Astrocyte (in vitro differentiated cells and primary cell): ENCODE measurements around the gene MFSD11. TPM values are rescaled to one million over a fixed set of nuclear protein-coding genes. Genes with fewer than 3 reads are reported as not detected.
"Not testable (repeated sequence)": the region's sequence is repeated elsewhere in the genome, so short reads cannot be mapped to it uniquely, and the experiment has no call there.

Source experiments
- DNase-seq: peaks from one replicate; pipeline ENCODE4 v3.0.0-alpha.2; 2010; ENCODE audit warnings: low read depth
- FAIRE-seq: peaks from 2 replicates; lab custom pipeline; 2011; peaks lifted over from hg19 to GRCh38; lab: Jason Lieb, UNC
- H2AFZ ChIP-seq: 2 replicates; pipeline ENCODE4 v1.6.0; 2012; ENCODE audit warnings: low read depth, low read length, inconsistent platforms
- H3K27ac ChIP-seq: 2 replicates; pipeline ENCODE4 v1.5.1; 2011; ENCODE audit warnings: low read depth, low read length, inconsistent platforms
- H3K27me3 ChIP-seq: 2 replicates; pipeline ENCODE4 v1.6.0; 2011; ENCODE audit warnings: low read length, inconsistent platforms; ENCODE audit not compliant: insufficient read depth
- H3K36me3 ChIP-seq: 2 replicates; pipeline ENCODE4 v1.5.1; 2011; ENCODE audit warnings: low read length, inconsistent platforms; ENCODE audit not compliant: insufficient read depth
- H3K4me1 ChIP-seq: 2 replicates; pipeline ENCODE4 v1.5.1; 2011; ENCODE audit warnings: low read length, inconsistent platforms; ENCODE audit not compliant: insufficient read depth
- H3K4me2 ChIP-seq: 2 replicates; pipeline ENCODE4 v1.6.0; 2012; ENCODE audit warnings: low read length, inconsistent platforms
- H3K4me3 ChIP-seq: 2 replicates; pipeline ENCODE4 v1.5.1; 2011; ENCODE audit warnings: low read depth, mild to moderate bottlenecking, low read length, inconsistent platforms; ENCODE audit not compliant: insufficient read depth
- H3K79me2 ChIP-seq: 2 replicates; pipeline ENCODE4 v1.6.0; 2012; ENCODE audit warnings: mild to moderate bottlenecking, low read length, inconsistent platforms; ENCODE audit not compliant: insufficient read depth
- H3K9ac ChIP-seq: 2 replicates; pipeline ENCODE4 v1.6.0; 2012; ENCODE audit warnings: mild to moderate bottlenecking, low read length, inconsistent platforms
- H3K9me3 ChIP-seq: 2 replicates; pipeline ENCODE4 v1.5.1; 2012; ENCODE audit warnings: low read depth, mild to moderate bottlenecking, low read length, inconsistent platforms; ENCODE audit not compliant: insufficient read depth
- H4K20me1 ChIP-seq: 2 replicates; pipeline ENCODE4 v1.6.0; 2012; ENCODE audit warnings: low read length, inconsistent platforms; ENCODE audit not compliant: insufficient read depth
- H3K27ac Mint-ChIP-seq: one replicate; pipeline ENCODE4 v1.8.0; 2021; ENCODE audit warnings: mild to moderate bottlenecking, mixed read lengths; ENCODE audit not compliant: unreplicated experiment
- H3K27me3 Mint-ChIP-seq: one replicate; pipeline ENCODE4 v1.8.0; 2021; ENCODE audit warnings: low read depth, mixed read lengths; ENCODE audit not compliant: unreplicated experiment
- H3K36me3 Mint-ChIP-seq: one replicate; pipeline ENCODE4 v1.8.0; 2021; ENCODE audit warnings: low read depth, mixed read lengths; ENCODE audit not compliant: unreplicated experiment
- H3K4me1 Mint-ChIP-seq: one replicate; pipeline ENCODE4 v1.8.0; 2021; ENCODE audit warnings: low read depth, mixed read lengths; ENCODE audit not compliant: unreplicated experiment
- H3K4me3 Mint-ChIP-seq: one replicate; pipeline ENCODE4 v1.8.0; 2021; ENCODE audit warnings: mild to moderate bottlenecking, moderate library complexity, mixed read lengths; ENCODE audit not compliant: unreplicated experiment
- H3K9me3 Mint-ChIP-seq: one replicate; pipeline ENCODE4 v1.8.0; 2021; ENCODE audit warnings: mild to moderate bottlenecking, mixed read lengths; ENCODE audit not compliant: unreplicated experiment
- CTCF ChIP-seq: IDR thresholded peaks from 2 replicates; pipeline ENCODE4 v1.5.1; 2011; ENCODE audit warnings: low read depth, mild to moderate bottlenecking, inconsistent platforms, low read length, moderate library complexity; ENCODE audit not compliant: insufficient read depth
- EZH2 ChIP-seq: IDR thresholded peaks from 2 replicates; pipeline ENCODE4 v1.6.1; 2012; ENCODE audit warnings: mild to moderate bottlenecking, low read length, inconsistent platforms; ENCODE audit not compliant: insufficient read depth
- total RNA-seq: library from RNA; stranded (reverse); gene quantifications from 2 replicates; pipeline ENCODE4 v1.2.1, GENCODE V29; 2021

Gene MFSD11
- total RNA-seq, 1 donor from 2014 or later: 20.9 TPM

DNA sequence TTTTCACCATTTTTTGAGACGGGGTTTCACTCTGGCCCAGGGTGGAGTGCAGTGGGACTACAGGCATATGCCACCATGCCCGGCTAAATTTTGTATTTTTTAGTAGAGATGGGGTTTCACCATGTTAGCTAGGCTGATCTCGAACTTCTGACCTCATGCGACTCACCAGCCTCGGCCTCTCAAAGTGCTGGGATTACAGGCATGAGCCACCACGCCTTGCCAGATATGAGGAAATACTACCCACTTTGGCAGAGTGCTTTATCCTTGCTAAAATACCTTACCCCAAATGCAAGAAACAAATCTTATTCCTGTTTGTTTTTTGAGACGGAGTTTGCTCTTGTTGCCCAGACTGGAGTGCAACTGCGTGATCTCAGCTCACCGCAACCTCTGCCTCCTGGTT is 67.4 kb downstream of the MFSD11 start:
- FAIRE-seq: no peak
- Mint-ChIP-seq H3K9me3 (peaks cover 7% of the 10 kb centered on the region), H3K36me3 (peaks cover 5% of the 10 kb centered on the region), H3K4me3 (no peak overlapping the region), H3K4me1 (no peaks in the 10 kb centered on the region), H3K27me3 (peaks cover 6% of the 10 kb centered on the region), H3K27ac (no peak overlapping the region)
- no peaks in the 10 kb centered on the region for H4K20me1 ChIP-seq
- H3K4me1 ChIP-seq: no peaks in the 10 kb centered on the region
- no peak overlapping the region for H3K9ac ChIP-seq
- H3K9me3 ChIP-seq: no peaks in the 10 kb centered on the region
- no peak overlapping the region for H3K4me2 ChIP-seq
- no peaks in the 10 kb centered on the region for H3K36me3 ChIP-seq
- no peak for TF ChIP-seq CTCF
- TF ChIP-seq EZH2: no peak
- H3K27me3 ChIP-seq: no peaks in the 10 kb centered on the region
- DNase-seq: no peak
- H3K27ac ChIP-seq: no peak overlapping the region
- H2AFZ ChIP-seq: no peak overlapping the region
- no peak overlapping the region for H3K4me3 ChIP-seq
- H3K79me2 ChIP-seq: no peaks in the 10 kb centered on the region

GRCh38 chr17:76806151-76806550 is 68.2 kb downstream of the MFSD11 start:
- H3K4me3 Mint-ChIP-seq, H3K36me3 Mint-ChIP-seq, H3K27ac ChIP-seq, H3K9me3 Mint-ChIP-seq, H3K27ac Mint-ChIP-seq, FAIRE-seq, H3K4me2 ChIP-seq, H2AFZ ChIP-seq, H3K4me1 ChIP-seq, H3K9ac ChIP-seq, DNase-seq, H3K79me2 ChIP-seq, H3K27me3 ChIP-seq, H3K4me1 Mint-ChIP-seq, H3K36me3 ChIP-seq, H4K20me1 ChIP-seq, H3K4me3 ChIP-seq, H3K9me3 ChIP-seq, H3K27me3 Mint-ChIP-seq: not testable (repeated sequence)

DNA sequence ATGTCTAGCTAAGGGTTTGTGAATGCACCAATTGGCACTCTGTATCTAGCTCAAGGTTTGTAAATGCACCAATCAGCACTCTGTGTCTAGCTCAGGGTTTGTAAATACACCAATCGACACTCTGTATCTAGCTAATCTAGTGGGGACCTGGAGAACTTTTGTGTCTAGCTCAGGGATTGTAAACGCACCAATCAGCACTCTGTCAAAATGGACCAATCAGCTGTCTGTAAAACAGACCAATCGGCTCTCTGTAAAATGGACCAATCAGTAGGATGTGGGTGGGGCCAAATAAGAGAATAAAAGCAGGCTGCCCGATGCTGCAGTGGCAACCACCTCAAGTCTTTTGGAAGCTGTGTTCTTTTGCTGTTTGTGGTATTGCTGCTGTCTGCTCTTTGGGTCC is 68.8 kb downstream of the MFSD11 start:
- not testable (repeated sequence) for H3K27ac ChIP-seq, H3K27ac Mint-ChIP-seq, H2AFZ ChIP-seq, H3K9me3 Mint-ChIP-seq, H3K4me3 Mint-ChIP-seq, FAIRE-seq, H3K9me3 ChIP-seq, H3K4me1 Mint-ChIP-seq, DNase-seq, H3K4me3 ChIP-seq, H3K36me3 Mint-ChIP-seq, H3K4me1 ChIP-seq, H3K79me2 ChIP-seq, H3K9ac ChIP-seq, H3K27me3 ChIP-seq, H3K27me3 Mint-ChIP-seq, H3K4me2 ChIP-seq, H4K20me1 ChIP-seq, H3K36me3 ChIP-seq

GRCh38 chr17:76808326-76808725 is 70.4 kb downstream of the MFSD11 start:
- no peak overlapping the region for H2AFZ ChIP-seq
- H4K20me1 ChIP-seq: no peaks in the 10 kb centered on the region
- Mint-ChIP-seq H3K36me3 (peaks cover 5% of the 10 kb centered on the region), H3K9me3 (peaks cover 7% of the 10 kb centered on the region), H3K27me3 (peaks cover 12% of the 10 kb centered on the region), H3K27ac (no peak overlapping the region), H3K4me3 (no peak overlapping the region), H3K4me1 (no peaks in the 10 kb centered on the region)
- DNase-seq (no peak), FAIRE-seq (no peak)
- no peaks in the 10 kb centered on the region for H3K79me2 ChIP-seq
- no peak overlapping the region for H3K27ac ChIP-seq
- TF ChIP-seq EZH2: no peak
- TF ChIP-seq CTCF: no peak
- H3K27me3 ChIP-seq: no peaks in the 10 kb centered on the region
- no peak overlapping the region for H3K4me2 ChIP-seq
- no peak overlapping the region for H3K4me3 ChIP-seq
- no peaks in the 10 kb centered on the region for H3K9me3 ChIP-seq
- no peak overlapping the region for H3K9ac ChIP-seq
- H3K36me3 ChIP-seq: no peaks in the 10 kb centered on the region
- H3K4me1 ChIP-seq: no peaks in the 10 kb centered on the region
